Measurements from ENCODE around the gene NAA25.

The NAA25 gene

DNA sequence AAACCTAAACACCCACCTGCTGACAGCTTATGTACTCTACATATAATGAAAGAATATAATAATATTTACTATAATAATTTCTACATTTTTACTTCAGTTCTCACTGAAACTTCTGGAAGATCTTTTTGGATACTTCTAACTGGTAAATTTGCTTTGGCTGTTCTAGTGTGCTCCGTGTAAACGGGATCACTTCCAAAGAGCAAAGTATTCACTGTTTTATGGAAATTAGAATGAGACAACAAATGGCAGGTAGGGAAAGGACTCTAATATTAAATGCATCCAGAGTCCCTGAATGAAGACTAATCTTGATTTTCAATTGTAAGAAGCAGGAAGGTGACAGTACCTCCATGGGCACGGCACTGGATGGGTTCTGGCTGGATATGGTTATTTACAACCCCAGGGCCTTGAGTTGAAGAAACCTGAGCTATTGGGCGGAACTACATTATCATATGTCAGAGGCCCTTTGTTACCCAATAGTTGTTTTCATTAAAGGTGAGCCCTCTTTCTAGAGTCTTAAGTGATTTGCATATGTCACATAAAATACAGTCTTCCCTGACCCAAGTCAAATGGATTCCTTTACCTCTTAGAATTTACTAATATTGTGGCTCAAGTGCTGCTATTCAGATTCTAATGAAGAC lies 84.7 kb downstream of the NAA25 start:
- no peak overlapping the region for H3K4me3 ChIP-seq (ENCODE audit: low read depth, low read length)
- TF ChIP-seq, protein P1, sequence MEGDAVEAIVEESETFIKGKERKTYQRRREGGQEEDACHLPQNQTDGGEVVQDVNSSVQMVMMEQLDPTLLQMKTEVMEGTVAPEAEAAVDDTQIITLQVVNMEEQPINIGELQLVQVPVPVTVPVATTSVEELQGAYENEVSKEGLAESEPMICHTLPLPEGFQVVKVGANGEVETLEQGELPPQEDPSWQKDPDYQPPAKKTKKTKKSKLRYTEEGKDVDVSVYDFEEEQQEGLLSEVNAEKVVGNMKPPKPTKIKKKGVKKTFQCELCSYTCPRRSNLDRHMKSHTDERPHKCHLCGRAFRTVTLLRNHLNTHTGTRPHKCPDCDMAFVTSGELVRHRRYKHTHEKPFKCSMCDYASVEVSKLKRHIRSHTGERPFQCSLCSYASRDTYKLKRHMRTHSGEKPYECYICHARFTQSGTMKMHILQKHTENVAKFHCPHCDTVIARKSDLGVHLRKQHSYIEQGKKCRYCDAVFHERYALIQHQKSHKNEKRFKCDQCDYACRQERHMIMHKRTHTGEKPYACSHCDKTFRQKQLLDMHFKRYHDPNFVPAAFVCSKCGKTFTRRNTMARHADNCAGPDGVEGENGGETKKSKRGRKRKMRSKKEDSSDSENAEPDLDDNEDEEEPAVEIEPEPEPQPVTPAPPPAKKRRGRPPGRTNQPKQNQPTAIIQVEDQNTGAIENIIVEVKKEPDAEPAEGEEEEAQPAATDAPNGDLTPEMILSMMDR (IDR thresholded peaks at IDR 0.05; ENCODE audit: low read depth, low read length): no peak

DNA sequence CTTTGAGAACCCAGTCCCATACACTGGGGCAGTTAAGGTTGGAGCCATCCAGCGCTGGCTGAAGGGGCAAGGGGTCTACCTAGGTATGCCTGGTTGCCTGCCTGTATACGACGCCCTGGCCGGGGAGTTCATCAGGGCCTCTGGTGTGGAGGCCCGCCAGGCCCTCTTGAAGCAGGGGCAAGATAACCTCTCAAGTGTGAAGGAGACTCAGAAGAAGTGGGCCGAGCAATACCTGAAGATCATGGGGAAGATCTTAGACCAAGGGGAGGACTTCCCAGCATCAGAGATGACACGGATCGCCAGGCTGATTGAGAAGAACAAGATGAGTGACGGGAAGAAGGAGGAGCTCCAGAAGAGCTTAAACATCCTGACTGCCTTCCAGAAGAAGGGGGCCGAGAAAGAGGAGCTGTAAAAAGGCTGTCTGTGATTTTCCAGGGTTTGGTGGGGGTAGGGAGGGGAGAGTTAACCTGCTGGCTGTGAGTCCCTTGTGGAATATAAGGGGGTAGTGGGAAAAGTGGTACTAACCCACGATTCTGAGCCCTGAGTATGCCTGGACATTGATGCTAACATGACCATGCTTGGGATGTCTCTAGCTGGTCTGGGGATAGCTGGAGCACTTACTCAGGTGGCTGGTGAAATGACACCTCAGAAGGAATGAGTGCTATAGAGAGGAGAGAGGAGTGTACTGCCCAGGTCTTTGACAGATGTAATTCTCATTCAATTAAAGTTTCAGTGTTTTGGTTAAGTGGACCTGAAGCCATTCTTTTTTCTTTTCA lies 86.2 kb downstream of the NAA25 start:
- no peak overlapping the region for H3K4me3 ChIP-seq (ENCODE audit: low read depth, low read length)
- TF ChIP-seq, protein P1 (IDR thresholded peaks at IDR 0.05; ENCODE audit: low read depth, low read length): no peak

DNA sequence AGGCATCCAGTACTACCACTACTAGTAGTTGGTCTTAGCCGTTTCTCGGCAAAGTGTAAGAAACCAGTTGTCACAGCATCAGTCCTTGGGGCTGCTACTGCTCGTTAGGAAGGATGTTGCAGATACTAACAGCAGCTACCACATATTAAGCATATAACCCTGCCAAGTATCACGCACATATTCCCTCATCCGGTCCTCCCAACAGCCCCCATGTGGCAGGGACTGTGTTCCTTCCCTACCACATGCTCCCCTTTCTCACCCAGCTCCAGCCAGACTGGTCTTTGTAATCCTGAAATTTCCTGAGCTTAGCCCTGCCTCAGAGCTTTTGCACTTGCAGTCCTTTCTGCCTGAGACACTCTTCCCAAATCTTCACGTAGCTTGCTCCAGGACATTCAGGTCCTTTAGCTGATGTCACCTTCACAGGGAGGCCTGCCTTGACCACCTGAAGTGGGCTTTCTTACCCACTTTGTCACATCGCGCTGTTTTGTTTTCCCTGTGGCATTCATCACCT lies 87.6 kb downstream of the NAA25 start:
- no peak overlapping the region for H3K4me3 ChIP-seq (ENCODE audit: low read depth, low read length)
- TF ChIP-seq, protein P1 (IDR thresholded peaks at IDR 0.05; ENCODE audit: low read depth, low read length): no peak

DNA sequence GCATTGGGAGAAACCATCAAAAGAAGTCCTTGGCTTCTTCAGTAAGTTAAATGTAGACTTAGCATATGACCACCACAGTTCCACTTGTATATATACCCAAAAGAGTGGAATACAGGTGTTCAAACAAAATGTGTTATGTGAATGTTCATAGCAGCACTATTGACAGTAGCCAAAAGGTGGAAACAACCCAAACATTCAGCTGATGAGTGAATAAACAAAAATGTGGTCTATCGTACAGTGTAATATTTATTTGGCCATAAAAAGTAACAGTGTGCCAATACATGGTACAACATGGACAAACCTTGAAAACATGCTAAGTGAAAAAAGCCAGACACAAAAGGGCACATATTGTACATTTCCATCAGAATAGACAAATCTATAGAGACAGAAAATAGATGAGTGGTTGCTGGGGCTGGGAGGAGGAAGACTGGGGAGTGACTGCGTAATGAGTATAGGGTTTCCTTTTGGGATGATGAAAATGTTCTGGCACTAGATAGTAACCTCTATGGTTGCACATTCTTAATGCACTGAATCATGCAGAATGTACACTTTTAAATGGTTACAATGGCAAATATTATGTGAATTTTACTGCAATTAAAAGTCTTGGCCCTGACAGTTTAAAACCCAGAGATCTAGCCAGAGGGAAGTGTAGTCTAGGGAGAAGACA lies 89.9 kb downstream of the NAA25 start:
- TF ChIP-seq, protein P1 (IDR thresholded peaks at IDR 0.05; ENCODE audit: low read depth, low read length): no peak
- no peak overlapping the region for H3K4me3 ChIP-seq (ENCODE audit: low read depth, low read length)

DNA sequence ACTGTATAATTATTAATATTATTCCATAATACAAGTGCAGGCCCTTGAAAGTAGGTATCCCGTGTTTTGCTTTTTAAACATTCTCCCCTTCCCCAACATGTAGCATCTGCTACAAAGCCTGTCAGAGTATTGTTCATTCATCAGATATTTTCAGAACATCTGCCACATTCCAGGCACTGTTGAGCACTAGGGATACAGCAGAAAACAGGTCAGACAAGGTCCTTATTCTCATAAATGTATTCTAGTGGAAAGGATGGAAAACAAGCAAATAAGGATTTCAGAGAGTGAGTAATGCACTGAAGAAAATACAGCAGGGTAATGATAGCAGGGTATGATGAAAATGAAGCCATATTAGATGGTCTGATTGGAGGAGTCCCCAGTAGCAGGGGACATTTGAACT lies 91.5 kb downstream of the NAA25 start:
- TF ChIP-seq, protein P1 (IDR thresholded peaks at IDR 0.05; ENCODE audit: low read depth, low read length): no peak
- no peak overlapping the region for H3K4me3 ChIP-seq (ENCODE audit: low read depth, low read length)

DNA sequence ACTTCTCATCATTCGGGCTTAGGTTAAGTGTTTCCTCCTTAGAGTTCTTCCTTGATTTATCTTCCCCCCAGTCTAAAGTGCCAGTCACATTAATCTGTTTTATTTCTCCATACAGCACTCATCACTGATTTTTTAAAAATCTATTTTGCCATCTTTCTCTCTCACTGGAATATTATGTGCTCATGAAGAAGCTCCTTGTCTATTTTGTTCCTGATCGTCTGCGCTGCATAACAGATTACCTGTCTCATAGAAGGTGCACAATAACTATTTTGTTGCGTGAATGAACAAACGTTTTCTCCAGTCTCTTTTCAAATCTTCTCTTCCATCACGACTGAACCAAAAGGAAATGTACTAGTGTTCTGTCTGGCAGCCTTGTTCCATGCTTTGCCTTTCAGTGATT lies 92.6 kb downstream of the NAA25 start:
- TF ChIP-seq, protein P1 (IDR thresholded peaks at IDR 0.05; ENCODE audit: low read depth, low read length): no peak
- H3K4me3 ChIP-seq (ENCODE audit: low read depth, low read length): no peak overlapping the region
